SJSA1 (cell line): ENCODE measurements around the gene BRAP. TPM values are rescaled to one million over a fixed set of nuclear protein-coding genes. Genes with fewer than 3 reads are reported as not detected.
"Not testable (repeated sequence)": the region's sequence is repeated elsewhere in the genome, so short reads cannot be mapped to it uniquely, and the experiment has no call there.

Experiments
- DNase-seq, 2 experiments: peaks; one replicate each; pipeline ENCODE4 v3.0.0-alpha.2; 2015 to 2020; ENCODE audit warnings: low spot score in 2 of 2, low read depth in 1 of 2
- H3K27ac ChIP-seq: fragments of 250-450 bp; sonication (Bioruptor Pico); 2 replicates; pipeline ENCODE4 v1.5.1; 2020; ENCODE audit warnings: mild to moderate bottlenecking, moderate library complexity
- H3K27me3 ChIP-seq: fragments of 250-450 bp; sonication (Bioruptor Pico); replicated peaks from 2 replicates; pipeline ENCODE4 v1.5.1; 2020; ENCODE audit warnings: mild to moderate bottlenecking, moderate library complexity
- H3K36me3 ChIP-seq: fragments of 250-450 bp; sonication (Bioruptor Pico); 2 replicates; pipeline ENCODE4 v1.5.1; 2020; ENCODE audit warnings: mild to moderate bottlenecking
- H3K4me1 ChIP-seq: fragments of 250-450 bp; sonication (Bioruptor Pico); replicated peaks from 2 replicates; pipeline ENCODE4 v1.6.1; 2021; ENCODE audit warnings: mild to moderate bottlenecking
- H3K4me3 ChIP-seq: fragments of 250-450 bp; sonication (Bioruptor Pico); 2 replicates; pipeline ENCODE4 v1.5.1; 2020; ENCODE audit warnings: mild to moderate bottlenecking
- H3K9me3 ChIP-seq: fragments of 250-450 bp; sonication (Bioruptor Pico); replicated peaks from 2 replicates; pipeline ENCODE4 v1.5.1; 2020; ENCODE audit warnings: mild to moderate bottlenecking
- total RNA-seq: library from RNA; depleted of rRNA; stranded (reverse); fragments of >200 nt; shearing (Covaris generic); gene quantifications from 2 replicates; pipeline ENCODE4 v1.2.3, GENCODE V29; 2014; rRNA removed

BRAP gene
- total RNA-seq, 1 experiment from 2014 or later = 18.4 TPM

GRCh38 chr12:111596985-111597830 lies 88.5 kb downstream of the BRAP start:
- peak overlapping the region; percentile 98 for H3K4me3 ChIP-seq
- peak; percentile 58 to 63 for DNase-seq
- peak overlapping the region; percentile 96; the same call in 1 of the 2 replicates for H3K27ac ChIP-seq
- H3K9me3 ChIP-seq = no peaks in the 10 kb centered on the region
- H3K27me3 ChIP-seq = no peaks in the 10 kb centered on the region
- peaks cover 32% of the 10 kb centered on the region for H3K4me1 ChIP-seq
- peaks cover 9% of the 10 kb centered on the region for H3K36me3 ChIP-seq

- H3K4me1 ChIP-seq = peaks cover 28% of the 10 kb centered on the region
- H3K36me3 ChIP-seq, H3K9me3 ChIP-seq, H3K27ac ChIP-seq, H3K27me3 ChIP-seq, H3K4me3 ChIP-seq, DNase-seq: not testable (repeated sequence)
These were observed 90.4 kb downstream of the BRAP start for GRCh38 chr12:111595341-111595835.

Other genes with a start within 250 kb of the BRAP start
- gene ATXN2, start 86.6 kb downstream of the BRAP start, total RNA-seq = 13.6 and 19.0 TPM in 2 replicates
- 1.6 and 4.2 TPM in 2 replicates for gene ACAD10, start 97 bp upstream of the BRAP start, total RNA-seq
- gene ALDH2, start 81.0 kb upstream of the BRAP start, total RNA-seq = 24.2 and 27.9 TPM in 2 replicates
- gene MAPKAPK5, start 156.3 kb upstream of the BRAP start, total RNA-seq = 60.8 and 66.4 TPM in 2 replicates